Breast epithelium (tissue), 3 donors: Measurements from ENCODE around the gene MYO9B.

Source experiments
- CTCF ChIP-seq, 3 donors: fragments of 450-650 bp; IDR thresholded peaks; one replicate each; pipeline ENCODE4 v1.5.1; 2016 to 2017; ENCODE audit warnings: antibody characterized with exemption in 3 of 3, mild to moderate bottlenecking in 3 of 3, moderate library complexity in 3 of 3
- POLR2A ChIP-seq: fragments of 450-650 bp; IDR thresholded peaks from one replicate; pipeline ENCODE4 v1.6.1; 2016; ENCODE audit warnings: antibody characterized with exemption, mild to moderate bottlenecking, moderate library complexity
- POLR2AphosphoS5 ChIP-seq, 3 donors: sonication (generic); formaldehyde crosslinking; IDR thresholded peaks; one replicate each; pipeline ENCODE4 v1.6.1; 2017; ENCODE audit warnings: antibody characterized with exemption in 3 of 3

- TF ChIP-seq CTCF (IDR thresholded peaks at IDR 0.05) (no peak), POLR2A (no peak), POLR2AphosphoS5 (IDR thresholded peaks at IDR 0.05) (no peak)
Measured at GRCh38 chr19:17249887-17250548, 174.4 kb downstream of the MYO9B start.
